Effector memory CD4-positive, alpha-beta T cell (primary cell): ENCODE results near the gene DNAJC6.

Source experiments
- DNase-seq, 3 donors: peaks; one replicate each; pipeline ENCODE4 v3.0.0-alpha.2; 2020
- H3K27ac ChIP-seq: 2 replicates; pipeline ENCODE4 v1.7.0; 2013; ENCODE audit warnings: mild to moderate bottlenecking, low read length, moderate library complexity; ENCODE audit not compliant: insufficient read depth, poor library complexity, severe bottlenecking
- H3K27me3 ChIP-seq: replicated peaks from 2 replicates; pipeline ENCODE4 v1.7.0; 2013; ENCODE audit warnings: mild to moderate bottlenecking, low read length; ENCODE audit not compliant: insufficient read depth, control insufficient read depth, poor library complexity, severe bottlenecking
- H3K36me3 ChIP-seq: 2 replicates; pipeline ENCODE4 v1.7.0; 2013; ENCODE audit warnings: mild to moderate bottlenecking, low read length, moderate library complexity; ENCODE audit not compliant: control insufficient read depth, insufficient read depth
- H3K4me1 ChIP-seq: 2 replicates; pipeline ENCODE4 v1.7.0; 2013; ENCODE audit warnings: low read length, mild to moderate bottlenecking; ENCODE audit not compliant: control insufficient read depth, insufficient read depth, poor library complexity, severe bottlenecking
- H3K4me3 ChIP-seq: 2 replicates; pipeline ENCODE4 v1.7.0; 2013; ENCODE audit warnings: low read length, low read depth, mild to moderate bottlenecking; ENCODE audit not compliant: insufficient read depth, poor library complexity, severe bottlenecking
- H3K9me3 ChIP-seq: 2 replicates; pipeline ENCODE4 v1.7.0; 2013; ENCODE audit warnings: mild to moderate bottlenecking, low read length, moderate library complexity; ENCODE audit not compliant: control insufficient read depth

DNAJC6 gene

GRCh38 chr1:65395887-65396612 lies 86.7 kb downstream of the DNAJC6 start:
- no peaks in the 10 kb centered on the region for H3K9me3 ChIP-seq
- H3K27me3 ChIP-seq = no peaks in the 10 kb centered on the region
- no peaks in the 10 kb centered on the region for H3K36me3 ChIP-seq
- no peaks in the 10 kb centered on the region for H3K4me1 ChIP-seq
- H3K4me3 ChIP-seq = no peak overlapping the region
- DNase-seq = no peak
- no peak overlapping the region for H3K27ac ChIP-seq

GRCh38 chr1:65398083-65398482 lies 88.7 kb downstream of the DNAJC6 start:
- no peaks in the 10 kb centered on the region for H3K27me3 ChIP-seq
- H3K9me3 ChIP-seq = no peaks in the 10 kb centered on the region
- H3K36me3 ChIP-seq = no peaks in the 10 kb centered on the region
- H3K4me1 ChIP-seq = no peaks in the 10 kb centered on the region
- H3K27ac ChIP-seq = no peak overlapping the region
- no peak overlapping the region for H3K4me3 ChIP-seq
- no peak for DNase-seq

- no peak overlapping the region for H3K27ac ChIP-seq
- no peaks in the 10 kb centered on the region for H3K36me3 ChIP-seq
- no peaks in the 10 kb centered on the region for H3K9me3 ChIP-seq
- no peak overlapping the region for H3K4me3 ChIP-seq
- H3K27me3 ChIP-seq = no peaks in the 10 kb centered on the region
- DNase-seq = no peak
- no peaks in the 10 kb centered on the region for H3K4me1 ChIP-seq
Observed at GRCh38 chr1:65399003-65399402, 89.7 kb downstream of the DNAJC6 start.

- DNase-seq = no peak
- Histone ChIP-seq H3K27ac (no peak overlapping the region), H3K27me3 (no peaks in the 10 kb centered on the region), H3K4me3 (no peak overlapping the region), H3K36me3 (no peaks in the 10 kb centered on the region), H3K9me3 (no peaks in the 10 kb centered on the region), H3K4me1 (no peaks in the 10 kb centered on the region)
Observed at GRCh38 chr1:65401612-65402011, 92.3 kb downstream of the DNAJC6 start.

GRCh38 chr1:65404941-65405340 lies 95.6 kb downstream of the DNAJC6 start:
- no peaks in the 10 kb centered on the region for H3K9me3 ChIP-seq
- no peak overlapping the region for H3K4me3 ChIP-seq
- no peaks in the 10 kb centered on the region for H3K4me1 ChIP-seq
- no peak overlapping the region for H3K27ac ChIP-seq
- H3K27me3 ChIP-seq = no peaks in the 10 kb centered on the region
- H3K36me3 ChIP-seq = no peaks in the 10 kb centered on the region
- DNase-seq = no peak

GRCh38 chr1:65407877-65408276 lies 98.5 kb downstream of the DNAJC6 start:
- no peak for DNase-seq
- H3K27ac ChIP-seq = no peak overlapping the region
- no peaks in the 10 kb centered on the region for H3K27me3 ChIP-seq
- H3K4me1 ChIP-seq = no peaks in the 10 kb centered on the region
- H3K36me3 ChIP-seq = no peaks in the 10 kb centered on the region
- no peak overlapping the region for H3K4me3 ChIP-seq
- no peaks in the 10 kb centered on the region for H3K9me3 ChIP-seq

GRCh38 chr1:65409314-65409713 lies 100.0 kb downstream of the DNAJC6 start:
- no peak for DNase-seq
- no peaks in the 10 kb centered on the region for H3K36me3 ChIP-seq
- no peak overlapping the region for H3K27ac ChIP-seq
- no peaks in the 10 kb centered on the region for H3K4me1 ChIP-seq
- no peaks in the 10 kb centered on the region for H3K9me3 ChIP-seq
- H3K27me3 ChIP-seq = no peaks in the 10 kb centered on the region
- no peak overlapping the region for H3K4me3 ChIP-seq

GRCh38 chr1:65409816-65410326 lies 100.5 kb downstream of the DNAJC6 start:
- no peak overlapping the region for H3K27ac ChIP-seq
- no peak for DNase-seq
- no peaks in the 10 kb centered on the region for H3K27me3 ChIP-seq
- H3K9me3 ChIP-seq = no peaks in the 10 kb centered on the region
- no peak overlapping the region for H3K4me3 ChIP-seq
- no peaks in the 10 kb centered on the region for H3K36me3 ChIP-seq
- H3K4me1 ChIP-seq = no peaks in the 10 kb centered on the region

GRCh38 chr1:65412256-65412983 lies 103.1 kb downstream of the DNAJC6 start:
- Histone ChIP-seq H3K4me3 (no peak overlapping the region), H3K9me3 (no peaks in the 10 kb centered on the region), H3K4me1 (no peaks in the 10 kb centered on the region), H3K36me3 (no peaks in the 10 kb centered on the region), H3K27ac (no peak overlapping the region), H3K27me3 (no peaks in the 10 kb centered on the region)
- DNase-seq = no peak

- H3K27me3 ChIP-seq = no peaks in the 10 kb centered on the region
- DNase-seq = no peak
- no peaks in the 10 kb centered on the region for H3K9me3 ChIP-seq
- no peak overlapping the region for H3K27ac ChIP-seq
- no peaks in the 10 kb centered on the region for H3K4me1 ChIP-seq
- H3K4me3 ChIP-seq = no peak overlapping the region
- no peaks in the 10 kb centered on the region for H3K36me3 ChIP-seq
Observed at GRCh38 chr1:65412984-65413375, 103.6 kb downstream of the DNAJC6 start.
